HUDEP-2 (cell line): ENCODE results near the gene ANO2.

Source experiments
- DNase-seq, 76 experiments: peaks; one replicate each; lab custom pipeline; 2025; ENCODE audit not compliant: unreplicated experiment in 76 of 76; lab: John Stamatoyannopoulos, UW

ANO2 gene

DNA sequence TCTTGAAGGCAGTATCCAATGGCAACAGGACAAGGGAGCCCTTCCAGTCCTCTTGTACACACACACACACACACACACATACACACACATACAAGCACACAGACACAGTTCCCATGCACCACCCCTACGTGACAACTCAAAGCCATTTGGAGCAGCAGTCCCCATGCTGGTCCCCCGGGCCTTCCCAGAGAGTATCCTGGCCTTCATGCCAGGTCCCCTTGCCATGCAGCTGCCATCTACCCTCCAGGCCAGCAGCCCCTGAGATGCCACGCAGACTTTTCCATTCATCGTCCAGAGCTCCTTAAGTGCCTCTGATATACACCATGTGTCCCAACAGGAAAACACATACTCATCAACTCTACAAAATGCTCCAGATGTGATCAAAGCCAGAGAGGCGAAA, 159.5 kb downstream of the ANO2 start:
- DNase-seq = no peak

- no peak for DNase-seq
Measured at GRCh38 chr12:5784462-5785130, 160.5 kb downstream of the ANO2 start.

DNA sequence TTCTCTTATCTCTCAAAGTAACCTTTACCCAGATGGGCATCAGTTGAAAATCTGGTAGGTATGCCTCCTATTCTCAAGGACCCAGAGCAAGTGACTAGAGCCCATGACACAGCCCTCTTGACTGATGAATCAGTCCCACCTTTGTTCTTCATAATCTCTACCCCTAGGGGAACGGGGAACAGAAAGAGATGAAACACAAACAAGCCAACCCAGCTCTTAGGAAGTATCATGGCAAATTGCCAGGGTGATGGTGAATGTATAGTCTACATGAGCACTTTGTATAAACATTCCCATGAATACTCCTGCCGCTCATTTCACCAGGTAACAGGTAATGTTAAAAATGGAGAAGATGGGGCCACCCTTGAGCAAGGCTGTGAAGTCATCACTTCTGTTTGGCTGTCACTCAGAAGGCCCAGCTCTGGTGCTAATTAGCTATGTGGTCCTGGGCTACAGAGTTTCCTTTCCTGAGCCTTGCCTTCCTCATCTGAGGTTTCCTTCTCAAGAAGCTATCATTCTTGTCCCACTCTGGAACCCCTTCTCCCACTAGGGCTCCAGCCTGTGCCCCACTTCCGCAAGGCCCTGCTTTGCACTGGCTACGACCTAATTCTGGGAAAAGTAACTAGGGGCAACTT, 161.7 kb downstream of the ANO2 start:
- no peak for DNase-seq

DNA sequence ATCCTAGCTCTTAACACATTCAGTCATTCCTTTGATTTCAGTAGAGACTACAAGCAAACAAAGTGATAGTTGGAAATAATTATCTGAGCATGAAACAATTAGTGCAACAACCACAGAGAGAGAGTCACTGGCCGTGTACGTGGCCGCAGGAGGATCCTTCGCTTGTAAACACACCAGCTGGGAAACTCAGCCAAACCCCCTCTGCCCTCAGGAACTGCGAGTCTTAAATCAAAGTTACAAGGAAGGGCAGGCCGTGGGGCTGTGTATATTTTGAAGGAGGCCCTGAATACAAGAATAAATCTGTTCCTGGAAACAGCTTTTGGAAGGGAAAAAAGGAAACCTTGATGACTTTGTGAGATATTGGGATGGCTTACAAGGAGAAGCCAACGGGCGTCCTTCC, 164.5 kb downstream of the ANO2 start:
- DNase-seq = no peak

- DNase-seq = no peak
Measured at GRCh38 chr12:5779401-5779800, 165.7 kb downstream of the ANO2 start.

DNA sequence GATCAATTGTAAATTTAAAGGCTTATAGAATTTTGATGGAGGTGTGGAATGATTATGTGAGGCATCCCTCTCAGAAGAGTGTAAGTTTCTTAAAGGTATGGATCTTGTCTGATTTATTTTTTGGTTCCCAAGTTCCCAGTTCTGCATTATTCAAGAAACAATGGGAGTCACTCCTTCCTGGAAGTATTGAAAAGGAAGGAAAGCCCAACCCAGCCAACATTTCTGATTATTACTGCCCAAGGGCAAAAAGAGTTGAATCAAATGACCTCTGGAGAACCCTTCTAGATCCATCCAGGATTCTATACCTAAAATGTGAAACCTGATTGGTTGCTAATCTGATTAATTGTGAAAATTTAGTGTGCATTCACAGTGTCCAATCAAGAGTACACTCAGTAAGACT, 166.2 kb downstream of the ANO2 start:
- no peak for DNase-seq

- DNase-seq = no peak
Measured at GRCh38 chr12:5777451-5777850, 167.6 kb downstream of the ANO2 start.

GRCh38 chr12:5776091-5776490, 169.0 kb downstream of the ANO2 start:
- DNase-seq = no peak

DNA sequence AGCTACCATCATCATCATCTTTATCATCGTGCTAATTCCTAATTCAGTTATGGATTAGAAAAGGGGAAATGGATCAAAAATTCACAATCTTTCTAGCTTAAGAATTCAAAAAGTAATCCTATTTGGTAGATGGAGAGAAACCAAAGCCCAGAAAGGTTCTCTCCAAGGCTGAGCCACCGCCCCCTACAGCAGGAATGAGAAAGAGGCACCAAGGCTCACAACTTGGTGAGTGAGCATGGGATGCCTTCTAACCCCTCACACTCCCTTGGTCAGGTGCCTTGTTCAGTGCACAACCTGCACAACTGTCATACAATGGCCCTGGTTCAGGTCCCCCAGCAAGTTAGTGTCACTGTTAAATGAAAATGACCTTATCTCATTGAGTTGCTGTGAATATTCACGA, 171.5 kb downstream of the ANO2 start:
- DNase-seq = no peak

DNA sequence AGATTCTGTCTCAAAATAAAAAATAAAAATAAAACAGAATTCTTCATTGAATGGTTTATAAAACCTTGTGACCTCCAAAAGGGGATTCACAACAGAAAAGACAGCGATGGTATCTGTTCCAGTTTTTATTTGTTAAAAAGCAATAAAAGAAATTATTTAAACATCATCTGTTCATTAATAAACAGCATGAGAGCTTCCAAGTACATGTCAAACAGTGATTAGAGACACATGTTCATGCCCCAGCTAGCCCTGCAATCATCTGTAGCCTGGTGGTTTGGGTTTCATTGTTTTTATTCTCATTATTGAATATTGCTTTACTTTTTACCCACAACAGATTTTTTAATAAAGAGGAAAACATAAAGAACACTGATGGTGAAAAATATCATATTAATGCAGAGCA, 173.3 kb downstream of the ANO2 start:
- DNase-seq = no peak

GRCh38 chr12:5770727-5771126, 174.3 kb downstream of the ANO2 start:
- no peak for DNase-seq

DNA sequence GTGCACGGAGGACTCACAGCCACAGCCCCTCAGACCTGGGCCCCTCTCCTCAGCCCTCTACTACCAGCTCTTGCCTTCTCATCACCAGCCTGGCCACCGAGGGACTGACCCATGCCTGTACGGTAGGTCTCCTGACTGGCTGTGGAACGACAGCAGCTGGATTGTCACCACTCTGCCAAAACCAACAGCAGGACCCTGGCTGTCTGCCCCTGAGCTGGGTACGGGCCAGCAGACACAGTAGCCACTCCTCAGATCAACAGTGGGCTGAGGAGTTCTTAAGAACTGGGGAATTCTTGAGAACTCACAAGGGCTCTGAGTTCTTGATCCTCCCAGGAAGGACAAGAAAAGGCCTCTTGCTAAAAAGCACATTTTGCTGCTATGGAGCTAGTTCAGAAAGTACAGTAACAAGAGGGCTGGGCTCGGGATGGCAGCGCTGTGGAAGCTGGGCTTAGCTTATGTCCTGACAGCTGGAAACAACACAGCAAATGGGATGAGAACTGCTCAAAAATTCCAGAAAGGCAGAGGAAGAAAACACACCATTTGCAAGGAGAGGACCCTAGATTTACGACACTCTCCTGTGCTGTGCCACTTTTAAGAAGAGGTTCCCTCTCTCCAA, 176.4 kb downstream of the ANO2 start:
- DNase-seq = no peak

DNA sequence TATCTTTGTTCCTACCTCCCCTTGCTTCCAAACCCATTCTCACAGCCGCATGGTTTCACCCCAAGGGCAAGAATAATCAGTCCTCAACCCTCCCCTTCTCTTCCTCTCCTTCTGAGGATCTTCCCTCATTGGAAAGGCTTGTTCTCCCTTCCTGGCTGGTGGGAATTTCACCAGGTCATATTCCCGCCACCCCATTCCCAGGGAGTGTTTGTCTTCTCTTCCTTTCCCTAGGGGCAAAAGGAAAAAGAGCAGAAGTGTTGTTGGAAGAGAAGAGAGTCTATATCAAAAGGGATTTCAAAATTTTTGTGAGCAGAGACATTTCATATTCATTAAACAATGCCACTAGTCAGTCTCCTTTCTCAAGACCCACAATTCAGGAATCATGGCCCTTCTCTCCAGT, 176.9 kb downstream of the ANO2 start:
- DNase-seq = no peak

DNA sequence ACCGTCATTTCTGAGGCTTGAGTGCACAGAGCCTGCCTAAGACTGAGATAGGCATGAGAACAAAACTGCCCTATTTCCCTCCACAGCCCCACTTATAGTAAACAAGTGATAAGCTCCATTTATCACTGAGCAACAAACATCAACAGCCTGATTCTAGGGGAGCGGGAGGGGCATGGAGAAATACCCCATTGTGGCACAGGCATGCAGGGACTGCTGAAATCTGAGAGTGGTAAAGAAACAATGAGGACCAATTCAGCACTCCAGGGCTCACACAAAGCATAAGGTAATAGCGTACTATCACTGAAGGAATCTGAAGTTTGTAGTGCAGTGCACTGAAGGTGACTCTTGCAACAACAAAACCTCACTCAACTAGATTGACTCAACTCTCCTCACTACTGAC, 186.7 kb downstream of the ANO2 start:
- DNase-seq = no peak

GRCh38 chr12:5756338-5756842, 188.7 kb downstream of the ANO2 start:
- DNase-seq = no peak

GRCh38 chr12:5748027-5748426, 197.0 kb downstream of the ANO2 start:
- no peak for DNase-seq

GRCh38 chr12:5746917-5747316, 198.1 kb downstream of the ANO2 start:
- DNase-seq = no peak

DNA sequence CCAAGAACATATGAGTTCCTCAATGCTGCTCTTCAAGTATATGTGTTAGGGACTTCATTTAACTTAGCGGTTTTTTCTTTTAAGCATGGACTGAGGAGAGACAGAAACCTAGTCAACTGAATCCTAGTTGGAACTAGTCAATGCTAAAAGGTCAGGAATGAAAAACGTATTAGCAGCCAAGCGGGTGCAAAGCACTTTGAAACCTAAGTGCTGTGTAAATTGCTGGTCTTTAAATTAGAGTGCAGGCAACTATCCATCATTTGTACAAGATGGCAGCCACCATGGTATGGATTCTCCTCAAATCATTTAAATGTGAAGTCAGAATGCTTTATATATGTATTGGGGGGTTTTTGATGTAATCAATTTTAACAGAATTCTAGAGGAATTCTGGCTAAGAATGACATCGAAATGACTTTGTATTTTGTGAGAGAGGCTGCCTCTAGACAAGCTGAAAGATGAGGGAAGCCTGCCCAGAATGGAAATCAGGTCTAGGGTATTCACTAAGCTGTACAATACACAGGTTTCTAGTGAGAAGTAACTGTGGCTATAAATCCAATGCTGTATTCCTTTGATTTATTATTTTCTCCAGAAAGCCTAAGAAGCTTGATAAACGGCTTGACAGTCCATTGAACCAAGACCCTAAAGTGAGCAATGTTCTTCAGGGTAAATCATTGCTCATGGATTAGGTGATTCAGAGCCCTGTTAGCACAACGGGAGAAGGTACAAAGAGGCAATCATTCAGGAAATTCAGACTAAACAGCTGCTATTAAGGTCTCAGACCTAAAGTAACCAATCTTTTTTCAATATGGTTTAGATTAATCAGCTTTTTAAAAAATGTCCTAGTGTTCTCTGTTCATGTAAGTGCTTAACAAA, 198.8 kb downstream of the ANO2 start:
- DNase-seq = no peak

GRCh38 chr12:5745251-5745888, 199.7 kb downstream of the ANO2 start:
- peak in 56 of 76 experiments; percentile 1 to 69 (median 35) for DNase-seq

DNA sequence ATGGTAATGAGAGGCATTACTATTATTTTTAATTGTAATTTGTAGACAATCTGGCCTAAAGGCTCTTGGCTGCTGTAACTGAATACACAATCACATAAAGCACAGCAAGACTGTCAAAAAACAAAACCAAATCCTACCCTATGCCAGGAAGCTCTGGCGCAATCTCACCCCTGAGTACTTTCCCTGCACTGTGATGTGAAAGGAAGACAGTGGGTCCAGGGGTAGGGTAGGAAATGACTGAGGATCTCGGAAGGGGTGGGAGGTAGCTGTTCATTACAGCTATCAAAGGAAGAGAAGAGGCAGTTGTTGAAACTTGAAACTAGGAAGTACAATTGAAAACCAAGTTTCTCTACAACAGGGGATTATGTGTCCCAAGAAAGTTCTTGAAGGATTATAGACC, 202.8 kb downstream of the ANO2 start:
- no peak for DNase-seq

GRCh38 chr12:5739917-5740316, 205.1 kb downstream of the ANO2 start:
- DNase-seq = no peak
